H9 (cell line): ENCODE results near the gene R3HDM2. TPM values are rescaled to one million over a fixed set of nuclear protein-coding genes. Genes with fewer than 3 reads are reported as not detected.

Source experiments
- DNase-seq: peaks from one replicate; pipeline ENCODE4 v3.0.0-alpha.2; 2017
- H2AFZ ChIP-seq: one replicate; pipeline ENCODE4 v1.6.1; 2013; ENCODE audit warnings: mild to moderate bottlenecking, low read length, control low read depth, moderate library complexity
- H2AK5ac ChIP-seq: 2 replicates; pipeline ENCODE4 v1.6.1; 2013; ENCODE audit warnings: low read length, control low read depth, mixed read lengths; ENCODE audit not compliant: insufficient read length
- H2BK120ac ChIP-seq: one replicate; pipeline ENCODE4 v1.6.1; 2013; ENCODE audit warnings: low read depth, mild to moderate bottlenecking, low read length, control low read depth, inconsistent platforms; ENCODE audit not compliant: poor library complexity, severe bottlenecking
- H2BK12ac ChIP-seq: 2 replicates; pipeline ENCODE4 v1.6.1; 2013; ENCODE audit warnings: low read length, control low read depth, mixed read lengths, low read depth; ENCODE audit not compliant: insufficient read length
- H2BK15ac ChIP-seq: 2 replicates; pipeline ENCODE4 v1.6.1; 2013; ENCODE audit warnings: low read depth, low read length, control low read depth
- H2BK20ac ChIP-seq: one replicate; pipeline ENCODE4 v1.6.1; 2013; ENCODE audit warnings: low read depth, mild to moderate bottlenecking, low read length, control low read depth, inconsistent platforms; ENCODE audit not compliant: poor library complexity, severe bottlenecking
- H2BK5ac ChIP-seq: 2 replicates; pipeline ENCODE4 v1.6.1; 2013; ENCODE audit warnings: low read length, control low read depth, mixed read lengths; ENCODE audit not compliant: insufficient read length
- H3K14ac ChIP-seq: 2 replicates; pipeline ENCODE4 v1.6.1; 2013; ENCODE audit warnings: low read length, control low read depth; ENCODE audit not compliant: insufficient read depth
- H3K18ac ChIP-seq: 2 replicates; pipeline ENCODE4 v1.6.1; 2013; ENCODE audit warnings: low read depth, mild to moderate bottlenecking, mixed read lengths, low read length, control low read depth; ENCODE audit not compliant: insufficient read length
- H3K23ac ChIP-seq: 2 replicates; pipeline ENCODE4 v1.6.1; 2013; ENCODE audit warnings: low read length, control low read depth, mixed read lengths, low read depth; ENCODE audit not compliant: insufficient read length
- H3K23me2 ChIP-seq: 2 replicates; pipeline ENCODE4 v1.6.1; 2013; ENCODE audit warnings: low read depth, mild to moderate bottlenecking, mixed read lengths, low read length, control low read depth; ENCODE audit not compliant: insufficient read length, poor library complexity, severe bottlenecking
- H3K27ac ChIP-seq: 2 replicates; pipeline ENCODE4 v1.5.1; 2013; ENCODE audit warnings: low read length, control low read depth, mixed read lengths, low read depth; ENCODE audit not compliant: insufficient read length
- H3K27me3 ChIP-seq: 2 replicates; pipeline ENCODE4 v1.6.1; 2013; ENCODE audit warnings: low read length, control low read depth, inconsistent platforms; ENCODE audit not compliant: insufficient read depth
- H3K4ac ChIP-seq: 2 replicates; pipeline ENCODE4 v1.6.1; 2013; ENCODE audit warnings: low read depth, mild to moderate bottlenecking, control low read depth, inconsistent platforms, low read length, moderate library complexity
- H3K4me1 ChIP-seq: 2 replicates; pipeline ENCODE4 v1.6.1; 2013; ENCODE audit warnings: low read length, control low read depth, inconsistent platforms; ENCODE audit not compliant: insufficient read depth
- H3K4me2 ChIP-seq: 2 replicates; pipeline ENCODE4 v1.6.1; 2013; ENCODE audit warnings: low read length, control low read depth, mixed read lengths; ENCODE audit not compliant: insufficient read length, insufficient read depth
- H3K56ac ChIP-seq: 2 replicates; pipeline ENCODE4 v1.6.1; 2013; ENCODE audit warnings: low read depth, mild to moderate bottlenecking, mixed read lengths, low read length, control low read depth; ENCODE audit not compliant: insufficient read length
- H3K79me1 ChIP-seq: 2 replicates; pipeline ENCODE4 v1.6.1; 2013; ENCODE audit warnings: low read depth, mild to moderate bottlenecking, moderate library complexity, low read length, control low read depth, inconsistent platforms; ENCODE audit not compliant: insufficient read depth, poor library complexity, severe bottlenecking
- H3K79me2 ChIP-seq: 2 replicates; pipeline ENCODE4 v1.6.1; 2013; ENCODE audit warnings: low read length, control low read depth, inconsistent platforms; ENCODE audit not compliant: insufficient read depth
- H3K9ac ChIP-seq: 2 replicates; pipeline ENCODE4 v1.6.1; 2013; ENCODE audit warnings: low read length, control low read depth, mixed read lengths; ENCODE audit not compliant: insufficient read length; ENCODE audit errors: extremely low read depth
- H3K9me3 ChIP-seq: one replicate; pipeline ENCODE4 v1.6.1; 2013; ENCODE audit warnings: low read depth, low read length, inconsistent platforms; ENCODE audit not compliant: control insufficient read depth
- H3T11ph ChIP-seq: one replicate; pipeline ENCODE4 v1.6.1; 2013; ENCODE audit warnings: mild to moderate bottlenecking, low read length, control low read depth, inconsistent platforms
- H4K20me1 ChIP-seq: one replicate; pipeline ENCODE4 v1.6.1; 2013; ENCODE audit not compliant: control insufficient read depth, insufficient read length, insufficient read depth
- H4K5ac ChIP-seq: 2 replicates; pipeline ENCODE4 v1.6.1; 2013; ENCODE audit warnings: low read depth, mild to moderate bottlenecking, mixed read lengths, low read length, control low read depth; ENCODE audit not compliant: insufficient read length
- H4K8ac ChIP-seq: replicated peaks from 2 replicates; pipeline ENCODE4 v1.6.1; 2013; ENCODE audit warnings: low read length, control low read depth, mixed read lengths, low read depth; ENCODE audit not compliant: insufficient read length
- H4K91ac ChIP-seq: 2 replicates; pipeline ENCODE4 v1.6.1; 2013; ENCODE audit warnings: low read depth, mild to moderate bottlenecking, moderate library complexity, mixed read lengths, low read length, control low read depth; ENCODE audit not compliant: insufficient read length
- H3K27ac Mint-ChIP-seq, 3 experiments: 2 replicates in 2 of 3; 3 replicates in 1 of 3; pipeline ENCODE4 v1.8.0; 2020 to 2021; ENCODE audit warnings: mixed read lengths in 3 of 3, mild to moderate bottlenecking in 1 of 3, moderate library complexity in 1 of 3
- H3K27me3 Mint-ChIP-seq: 2 replicates; pipeline ENCODE4 v1.8.0; 2021; ENCODE audit warnings: low read depth, mild to moderate bottlenecking, moderate library complexity, mixed read lengths
- H3K36me3 Mint-ChIP-seq, 3 experiments: 2 replicates in 2 of 3; 3 replicates in 1 of 3; pipeline ENCODE4 v1.8.0; 2020 to 2021; ENCODE audit warnings: low read depth in 3 of 3, mixed read lengths in 3 of 3; ENCODE audit not compliant: insufficient read depth in 1 of 3
- H3K4me1 Mint-ChIP-seq, 2 experiments: 2 replicates each; pipeline ENCODE4 v1.8.0; 2020; ENCODE audit warnings: mixed read lengths in 2 of 2
- H3K4me3 Mint-ChIP-seq, 2 experiments: 2 replicates in 1 of 2; 3 replicates in 1 of 2; pipeline ENCODE4 v1.8.0; 2020 to 2021; ENCODE audit warnings: mild to moderate bottlenecking in 2 of 2, mixed read lengths in 2 of 2, moderate library complexity in 1 of 2
- H3K9me3 Mint-ChIP-seq, 2 experiments: 2 replicates in 1 of 2; 3 replicates in 1 of 2; pipeline ENCODE4 v1.8.0; 2020; ENCODE audit warnings: mild to moderate bottlenecking in 2 of 2, mixed read lengths in 2 of 2, moderate library complexity in 1 of 2
- WGBS: extraction: QIAGEN DNeasy Blood & Tissue Kit; methylation state at CpG from one replicate; pipeline ENCODE4 v1.1.7; 2013; ENCODE audit warnings: missing lambda C conversion rate, low lambda C conversion rate, mixed read lengths; ENCODE audit not compliant: insufficient read length; ENCODE audit errors: extremely low coverage; 5-methylcytosine and 5-hydroxymethylcytosine counted together
- total RNA-seq: library from RNA; stranded (reverse); gene quantifications from 2 replicates; pipeline ENCODE4 v1.2.1, GENCODE V29; 2021
- TF ChIP-seq, protein P1 (sequence below): fragments of 200-600 bp; sonication (generic); conservative IDR thresholded peaks from 3 replicates; pipeline ENCODE4 v1.8.0; 2021; ENCODE audit warnings: antibody characterized with exemption, mild to moderate bottlenecking

Gene R3HDM2
- total RNA-seq, 1 experiment from 2014 or later: 43.9 TPM

DNA sequence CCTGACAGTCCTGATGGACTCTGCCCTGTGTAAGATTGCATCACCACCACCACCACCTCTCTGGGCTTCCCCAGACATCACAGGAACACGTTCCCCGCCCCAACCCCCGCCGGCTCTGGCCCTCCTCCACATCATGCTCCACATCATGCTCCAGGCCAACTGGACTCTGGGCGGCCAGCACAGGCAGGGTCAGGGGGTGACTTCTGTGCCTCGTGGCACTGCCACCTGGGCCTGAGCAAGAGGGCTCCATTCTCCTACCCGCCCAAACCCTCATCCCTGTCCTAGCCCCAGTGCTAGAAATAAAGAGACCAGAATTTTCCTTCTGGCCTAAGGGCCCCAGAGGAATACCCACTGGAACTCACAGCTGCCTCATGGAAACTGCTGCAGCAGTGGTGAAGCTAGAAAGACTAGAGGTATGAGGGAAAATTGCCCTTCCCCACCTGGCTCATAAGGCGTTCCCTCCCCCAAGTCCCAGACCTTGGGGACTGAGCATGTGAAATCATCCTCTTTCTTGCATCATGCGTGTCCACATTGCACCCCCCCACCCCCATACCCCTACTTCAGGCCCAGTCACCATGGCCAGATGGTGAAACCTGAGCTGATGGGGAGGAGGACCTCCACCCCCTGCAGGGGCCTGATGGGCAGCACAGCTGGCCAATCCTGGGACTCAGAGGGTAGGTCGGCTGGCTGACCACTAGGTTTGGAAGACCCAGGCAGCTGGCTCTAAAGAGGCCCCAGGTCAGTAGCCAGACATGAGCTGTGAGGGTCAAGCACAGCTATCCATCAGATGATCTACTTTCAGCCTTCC lies 23.9 kb upstream of the R3HDM2 start, which contains the start of gene INHBE:
Gene INHBE (plus strand): TSS at position 742 of the 808 bp plus-strand sequence. CDS start 230 bp downstream, outside the sequence.
- no peak within 1 kb of the TSS for H2BK20ac ChIP-seq

More for the DNA sequence above, 23.9 kb upstream of the R3HDM2 start, which contains the start of gene INHBE:
- Histone ChIP-seq H3K14ac (peak within 1 kb of the TSS; percentile 84), H2BK12ac (peak within 1 kb of the TSS; percentile 7), H4K20me1 (no peaks in the 10 kb centered on the region), H4K91ac (no peak within 1 kb of the TSS), H3K27ac (no peak within 1 kb of the TSS), H4K8ac (no peak within 1 kb of the TSS), H3K9ac (peak within 1 kb of the TSS; percentile 32), H3K4me1 (no peaks in the 10 kb centered on the region; the same call in 1 of the 2 replicates), H2BK120ac (peak within 1 kb of the TSS; percentile 96), H2BK5ac (peak within 1 kb of the TSS; percentile 31), H2AFZ (no peak within 1 kb of the TSS), H3K4me2 (peak within 1 kb of the TSS; percentile 84), H4K5ac (no peak within 1 kb of the TSS), H2BK15ac (no peak within 1 kb of the TSS), H3K27me3 (no peaks in the 10 kb centered on the region), H3K4ac (peak within 1 kb of the TSS; percentile 68; the same call in 1 of the 2 replicates), H3K56ac (no peak within 1 kb of the TSS), H3K23ac (no peak within 1 kb of the TSS), H2AK5ac (no peak within 1 kb of the TSS), H3T11ph (peak within 1 kb of the TSS; percentile 1), H3K9me3 (no peaks in the 10 kb centered on the region), H3K18ac (peak within 1 kb of the TSS; percentile 89), H3K79me2 (no peaks in the 10 kb centered on the region), H3K23me2 (peaks cover 24% of the 10 kb centered on the region), H3K79me1 (no peaks in the 10 kb centered on the region)
- H3K4me1 Mint-ChIP-seq: peaks cover 45 to 56% of the 10 kb centered on the region in 2 experiments
- WGBS: no CpG with 5 or more reads among the region's 10 CpGs
- peak within 1 kb of the TSS; percentile 69 to 84 for H3K4me3 Mint-ChIP-seq
- peak within 1 kb of the TSS; percentile 97 to 99 (median 97) for H3K27ac Mint-ChIP-seq
- peak; percentile 97 for DNase-seq
- no peaks in the 10 kb centered on the region; a peak in 1 of 7 replicates for H3K36me3 Mint-ChIP-seq
- H3K9me3 Mint-ChIP-seq: no peaks in the 10 kb centered on the region
- TF ChIP-seq, protein P1, sequence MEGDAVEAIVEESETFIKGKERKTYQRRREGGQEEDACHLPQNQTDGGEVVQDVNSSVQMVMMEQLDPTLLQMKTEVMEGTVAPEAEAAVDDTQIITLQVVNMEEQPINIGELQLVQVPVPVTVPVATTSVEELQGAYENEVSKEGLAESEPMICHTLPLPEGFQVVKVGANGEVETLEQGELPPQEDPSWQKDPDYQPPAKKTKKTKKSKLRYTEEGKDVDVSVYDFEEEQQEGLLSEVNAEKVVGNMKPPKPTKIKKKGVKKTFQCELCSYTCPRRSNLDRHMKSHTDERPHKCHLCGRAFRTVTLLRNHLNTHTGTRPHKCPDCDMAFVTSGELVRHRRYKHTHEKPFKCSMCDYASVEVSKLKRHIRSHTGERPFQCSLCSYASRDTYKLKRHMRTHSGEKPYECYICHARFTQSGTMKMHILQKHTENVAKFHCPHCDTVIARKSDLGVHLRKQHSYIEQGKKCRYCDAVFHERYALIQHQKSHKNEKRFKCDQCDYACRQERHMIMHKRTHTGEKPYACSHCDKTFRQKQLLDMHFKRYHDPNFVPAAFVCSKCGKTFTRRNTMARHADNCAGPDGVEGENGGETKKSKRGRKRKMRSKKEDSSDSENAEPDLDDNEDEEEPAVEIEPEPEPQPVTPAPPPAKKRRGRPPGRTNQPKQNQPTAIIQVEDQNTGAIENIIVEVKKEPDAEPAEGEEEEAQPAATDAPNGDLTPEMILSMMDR: no peak
- H3K27me3 Mint-ChIP-seq: peaks cover 1% of the 10 kb centered on the region
